Cardiac atrium fibroblast (primary cell): Measurements from ENCODE around the gene CDH3. TPM values are rescaled to one million over a fixed set of nuclear protein-coding genes. Genes with fewer than 3 reads are reported as not detected.

ENCODE experiments used
- total RNA-seq: library from RNA; depleted of rRNA; stranded (reverse); fragments of >200 nt; gene quantifications from 2 replicates; pipeline ENCODE4 v1.2.3, GENCODE V29; 2015

CDH3 gene
- total RNA-seq = 0.16 TPM in 1 of 2 replicates, not detected in the other

GRCh38 chr16:68644715-68645493 is at the start of gene CDH3:
Gene CDH3, plus strand, starts transcription at chr16:68645310. Its CDS starts 70 bp downstream, at chr16:68645380.

GRCh38 chr16:68737046-68737729 is 92.1 kb downstream of the CDH3 start, which contains the start of gene CDH1:
Gene CDH1, plus strand, starts transcription at chr16:68737292. Its CDS starts 124 bp downstream, at chr16:68737416.

Other genes with a start within 250 kb of the CDH3 start
- not detected in 2 replicates for gene SMPD3, start 196.8 kb upstream of the CDH3 start, total RNA-seq
- 12.5 and 53.1 TPM in 2 replicates for gene ZFP90, start 106.0 kb upstream of the CDH3 start, total RNA-seq
- not detected in 2 replicates for gene CDH1, start 92.0 kb downstream of the CDH3 start, total RNA-seq
- 5.2 and 9.9 TPM in 2 replicates for gene TANGO6, start 198.2 kb downstream of the CDH3 start, total RNA-seq